Osteocyte (in vitro differentiated cells): ENCODE data around the gene DDX41. TPM values are rescaled to one million over a fixed set of nuclear protein-coding genes. Genes with fewer than 3 reads are reported as not detected.

Source experiments
- DNase-seq: peaks from one replicate; pipeline ENCODE4 v3.0.0; 2021; ENCODE audit warnings: mixed read lengths; ENCODE audit not compliant: unreplicated experiment; ENCODE audit errors: extremely low spot score
- H3K27ac Mint-ChIP-seq: one replicate; pipeline ENCODE4 v1.8.0; 2021; ENCODE audit warnings: mild to moderate bottlenecking, mixed read lengths; ENCODE audit not compliant: unreplicated experiment
- H3K27me3 Mint-ChIP-seq: one replicate; pipeline ENCODE4 v1.8.0; 2021; ENCODE audit warnings: mixed read lengths; ENCODE audit not compliant: unreplicated experiment
- H3K36me3 Mint-ChIP-seq: one replicate; pipeline ENCODE4 v1.8.0; 2021; ENCODE audit warnings: mixed read lengths; ENCODE audit not compliant: unreplicated experiment
- H3K4me1 Mint-ChIP-seq: one replicate; pipeline ENCODE4 v1.8.0; 2021; ENCODE audit warnings: mixed read lengths; ENCODE audit not compliant: unreplicated experiment
- H3K4me3 Mint-ChIP-seq: one replicate; pipeline ENCODE4 v1.8.0; 2021; ENCODE audit warnings: mild to moderate bottlenecking, moderate library complexity, mixed read lengths; ENCODE audit not compliant: unreplicated experiment
- H3K9me3 Mint-ChIP-seq: one replicate; pipeline ENCODE4 v1.8.0; 2021; ENCODE audit warnings: mixed read lengths; ENCODE audit not compliant: unreplicated experiment
- CTCF ChIP-seq: fragments of 200-600 bp; sonication (generic); IDR thresholded peaks from 2 replicates; pipeline ENCODE4 v1.5.0; 2021; ENCODE audit warnings: antibody characterized with exemption, mild to moderate bottlenecking, moderate library complexity
- total RNA-seq: library from RNA; stranded (reverse); gene quantifications from 2 replicates; pipeline ENCODE4 v1.2.1, GENCODE V29; 2021

The DDX41 gene
- total RNA-seq, 1 donor from 2014 or later = 83.1 TPM

GRCh38 chr5:177465044-177465443 lies 51.7 kb downstream of the DDX41 start:
- no peak for TF ChIP-seq CTCF
- Mint-ChIP-seq H3K27me3 (no peaks in the 10 kb centered on the region), H3K36me3 (peaks cover 40% of the 10 kb centered on the region), H3K9me3 (peaks cover 4% of the 10 kb centered on the region), H3K4me1 (peaks cover 18% of the 10 kb centered on the region), H3K27ac (no peak overlapping the region), H3K4me3 (no peak overlapping the region)
- DNase-seq = no peak

- Mint-ChIP-seq H3K9me3 (peaks cover 4% of the 10 kb centered on the region), H3K36me3 (peaks cover 39% of the 10 kb centered on the region), H3K27me3 (no peaks in the 10 kb centered on the region), H3K4me3 (no peak overlapping the region), H3K27ac (no peak overlapping the region), H3K4me1 (peaks cover 3% of the 10 kb centered on the region)
- DNase-seq = no peak
- TF ChIP-seq CTCF = no peak
Measured at GRCh38 chr5:177462021-177462670, 54.6 kb downstream of the DDX41 start.

Other genes starting within 250 kb of the DDX41 start
- gene RAB24, start 213.2 kb downstream of the DDX41 start, total RNA-seq = 47.8 and 49.5 TPM in 2 replicates
- 98.8 and 102 TPM in 2 replicates for gene PRELID1, start 213.2 kb downstream of the DDX41 start, total RNA-seq
- 10.7 and 11.1 TPM in 2 replicates for gene MXD3, start 205.1 kb downstream of the DDX41 start, total RNA-seq
- gene LMAN2, start 165.3 kb downstream of the DDX41 start, total RNA-seq = 102 and 109 TPM in 2 replicates
- gene RGS14, start 159.0 kb downstream of the DDX41 start, total RNA-seq = 6.2 and 7.4 TPM in 2 replicates
- not detected in 2 replicates for gene SLC34A1, start 132.5 kb downstream of the DDX41 start, total RNA-seq
- gene PFN3, start 116.3 kb downstream of the DDX41 start, total RNA-seq = not detected in 2 replicates
- gene F12, start 107.4 kb downstream of the DDX41 start, total RNA-seq = 1.0 and 1.5 TPM in 2 replicates
- 35.6 and 38.2 TPM in 2 replicates for gene GRK6, start 90.3 kb downstream of the DDX41 start, total RNA-seq
- gene PRR7, start 70.1 kb downstream of the DDX41 start, total RNA-seq = 2.8 and 4.4 TPM in 2 replicates
- 248 and 249 TPM in 2 replicates for gene DBN1, start 43.3 kb downstream of the DDX41 start, total RNA-seq
- gene PDLIM7, start 19.4 kb downstream of the DDX41 start, total RNA-seq = 312 and 358 TPM in 2 replicates
- gene DOK3, start 7.1 kb downstream of the DDX41 start, total RNA-seq = 5.5 and 7.2 TPM in 2 replicates
- gene FAM193B, start 37.6 kb upstream of the DDX41 start, total RNA-seq = 82.0 and 97.2 TPM in 2 replicates
- gene TMED9, start 75.2 kb upstream of the DDX41 start, total RNA-seq = 216 and 248 TPM in 2 replicates
- gene B4GALT7, start 83.2 kb upstream of the DDX41 start, total RNA-seq = 34.9 and 36.0 TPM in 2 replicates